ENCODE measurements around the gene TPSD1.

GRCh38 chr16:1260101-1260680, 4.3 kb downstream of the TPSD1 start:
- TF ChIP-seq EP300 (IDR thresholded peaks at IDR 0.05) (no peak), POLR2A (IDR thresholded peaks at IDR 0.05) (no peak)
- TF ChIP-seq, protein P1, sequence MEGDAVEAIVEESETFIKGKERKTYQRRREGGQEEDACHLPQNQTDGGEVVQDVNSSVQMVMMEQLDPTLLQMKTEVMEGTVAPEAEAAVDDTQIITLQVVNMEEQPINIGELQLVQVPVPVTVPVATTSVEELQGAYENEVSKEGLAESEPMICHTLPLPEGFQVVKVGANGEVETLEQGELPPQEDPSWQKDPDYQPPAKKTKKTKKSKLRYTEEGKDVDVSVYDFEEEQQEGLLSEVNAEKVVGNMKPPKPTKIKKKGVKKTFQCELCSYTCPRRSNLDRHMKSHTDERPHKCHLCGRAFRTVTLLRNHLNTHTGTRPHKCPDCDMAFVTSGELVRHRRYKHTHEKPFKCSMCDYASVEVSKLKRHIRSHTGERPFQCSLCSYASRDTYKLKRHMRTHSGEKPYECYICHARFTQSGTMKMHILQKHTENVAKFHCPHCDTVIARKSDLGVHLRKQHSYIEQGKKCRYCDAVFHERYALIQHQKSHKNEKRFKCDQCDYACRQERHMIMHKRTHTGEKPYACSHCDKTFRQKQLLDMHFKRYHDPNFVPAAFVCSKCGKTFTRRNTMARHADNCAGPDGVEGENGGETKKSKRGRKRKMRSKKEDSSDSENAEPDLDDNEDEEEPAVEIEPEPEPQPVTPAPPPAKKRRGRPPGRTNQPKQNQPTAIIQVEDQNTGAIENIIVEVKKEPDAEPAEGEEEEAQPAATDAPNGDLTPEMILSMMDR (IDR thresholded peaks at IDR 0.05): no peak

All from stomach (tissue), 4 donors.